WTC11 (cell line): ENCODE results near the gene GUF1.

Experiments
- CREB1 ChIP-seq: sonication (generic); formaldehyde crosslinking; IDR thresholded peaks from 2 replicates; pipeline ENCODE4 v1.8.0; 2023; ENCODE audit warnings: mild to moderate bottlenecking, missing genetic modification reagents
- CREM ChIP-seq: sonication (generic); formaldehyde crosslinking; IDR thresholded peaks from 2 replicates; pipeline ENCODE4 v1.8.1; 2022; ENCODE audit warnings: mild to moderate bottlenecking, missing genetic modification reagents, moderate library complexity
- E2F4 ChIP-seq: sonication (generic); formaldehyde crosslinking; IDR thresholded peaks from 2 replicates; pipeline ENCODE4 v1.8.1; 2022; ENCODE audit warnings: low read depth, mild to moderate bottlenecking, moderate library complexity, missing genetic modification reagents, borderline replicate concordance
- FOXJ3 ChIP-seq: sonication (generic); formaldehyde crosslinking; IDR thresholded peaks from 2 replicates; pipeline ENCODE4 v1.9.0; 2021; ENCODE audit warnings: missing genetic modification reagents, mild to moderate bottlenecking, borderline replicate concordance
- MXD4 ChIP-seq: fragments of 250-450 bp; sonication (Bioruptor Pico); IDR thresholded peaks from 2 replicates; pipeline ENCODE4 v1.8.0; 2021; ENCODE audit warnings: mild to moderate bottlenecking, moderate library complexity, borderline replicate concordance
- NR2C2 ChIP-seq: sonication (generic); formaldehyde crosslinking; IDR thresholded peaks from 2 replicates; pipeline ENCODE4 v1.8.0; 2022; ENCODE audit warnings: mild to moderate bottlenecking, missing genetic modification reagents
- OVOL2 ChIP-seq: fragments of 250-450 bp; sonication (Bioruptor Pico); IDR thresholded peaks from 2 replicates; pipeline ENCODE4 v1.9.0; 2021; ENCODE audit warnings: mild to moderate bottlenecking, borderline replicate concordance
- TEAD4 ChIP-seq: sonication (generic); formaldehyde crosslinking; IDR thresholded peaks from 2 replicates; pipeline ENCODE4 v1.8.0; 2022; ENCODE audit warnings: mild to moderate bottlenecking, missing genetic modification reagents
- ZNF219 ChIP-seq: sonication (generic); formaldehyde crosslinking; IDR thresholded peaks from 2 replicates; pipeline ENCODE4 v1.8.0; 2023; ENCODE audit warnings: missing genetic modification reagents, mild to moderate bottlenecking, borderline replicate concordance
- TF ChIP-seq, protein P1 (sequence below): fragments of 200-600 bp; IDR thresholded peaks from 2 replicates; pipeline ENCODE4 v1.8.0; 2022; ENCODE audit warnings: antibody characterized with exemption
- TF ChIP-seq, protein P2 (sequence below): sonication (generic); formaldehyde crosslinking; IDR thresholded peaks from 2 replicates; pipeline ENCODE4 v1.8.1; 2023; ENCODE audit warnings: mild to moderate bottlenecking, missing genetic modification reagents, moderate library complexity
- TF ChIP-seq, protein P3 (sequence below): sonication (generic); formaldehyde crosslinking; IDR thresholded peaks from 2 replicates; pipeline ENCODE4 v1.8.1; 2022; ENCODE audit warnings: mild to moderate bottlenecking, moderate library complexity, missing genetic modification reagents

DNA sequence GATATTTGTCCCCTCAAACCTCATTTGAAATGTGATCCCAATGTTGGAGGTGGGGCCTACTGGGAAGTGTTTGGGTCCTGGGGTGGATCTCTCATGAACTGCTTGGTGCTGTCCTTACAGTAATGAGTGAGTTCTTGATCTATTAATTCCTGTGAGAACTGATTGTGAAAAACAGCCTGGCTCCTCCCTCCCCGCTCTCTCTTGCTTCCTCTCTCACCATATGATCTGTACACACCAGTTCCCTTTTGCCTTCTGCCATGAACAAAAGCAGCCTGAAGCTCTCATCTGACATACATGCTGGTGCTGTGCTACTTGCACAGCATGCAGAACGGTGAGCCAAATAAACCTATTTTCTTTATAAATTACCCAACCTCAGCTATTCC, 15.6 kb upstream of the GUF1 start:
- TF ChIP-seq ZNF219 (CRISPR knock-in tag) = no peak
- no peak for TF ChIP-seq E2F4 (CRISPR knock-in tag)
- TF ChIP-seq, protein P1, sequence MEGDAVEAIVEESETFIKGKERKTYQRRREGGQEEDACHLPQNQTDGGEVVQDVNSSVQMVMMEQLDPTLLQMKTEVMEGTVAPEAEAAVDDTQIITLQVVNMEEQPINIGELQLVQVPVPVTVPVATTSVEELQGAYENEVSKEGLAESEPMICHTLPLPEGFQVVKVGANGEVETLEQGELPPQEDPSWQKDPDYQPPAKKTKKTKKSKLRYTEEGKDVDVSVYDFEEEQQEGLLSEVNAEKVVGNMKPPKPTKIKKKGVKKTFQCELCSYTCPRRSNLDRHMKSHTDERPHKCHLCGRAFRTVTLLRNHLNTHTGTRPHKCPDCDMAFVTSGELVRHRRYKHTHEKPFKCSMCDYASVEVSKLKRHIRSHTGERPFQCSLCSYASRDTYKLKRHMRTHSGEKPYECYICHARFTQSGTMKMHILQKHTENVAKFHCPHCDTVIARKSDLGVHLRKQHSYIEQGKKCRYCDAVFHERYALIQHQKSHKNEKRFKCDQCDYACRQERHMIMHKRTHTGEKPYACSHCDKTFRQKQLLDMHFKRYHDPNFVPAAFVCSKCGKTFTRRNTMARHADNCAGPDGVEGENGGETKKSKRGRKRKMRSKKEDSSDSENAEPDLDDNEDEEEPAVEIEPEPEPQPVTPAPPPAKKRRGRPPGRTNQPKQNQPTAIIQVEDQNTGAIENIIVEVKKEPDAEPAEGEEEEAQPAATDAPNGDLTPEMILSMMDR = no peak
- TF ChIP-seq TEAD4 (CRISPR knock-in tag) = no peak
- no peak for TF ChIP-seq NR2C2 (CRISPR knock-in tag)
- TF ChIP-seq, protein P2, sequence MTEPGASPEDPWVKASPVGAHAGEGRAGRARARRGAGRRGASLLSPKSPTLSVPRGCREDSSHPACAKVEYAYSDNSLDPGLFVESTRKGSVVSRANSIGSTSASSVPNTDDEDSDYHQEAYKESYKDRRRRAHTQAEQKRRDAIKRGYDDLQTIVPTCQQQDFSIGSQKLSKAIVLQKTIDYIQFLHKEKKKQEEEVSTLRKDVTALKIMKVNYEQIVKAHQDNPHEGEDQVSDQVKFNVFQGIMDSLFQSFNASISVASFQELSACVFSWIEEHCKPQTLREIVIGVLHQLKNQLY (CRISPR knock-in tag) = no peak
- no peak for TF ChIP-seq OVOL2
- no peak for TF ChIP-seq FOXJ3
- no peak for TF ChIP-seq MXD4 (CRISPR knock-in tag)
- TF ChIP-seq CREB1 = no peak
- no peak for TF ChIP-seq CREM (CRISPR knock-in tag)
- TF ChIP-seq, protein P3, sequence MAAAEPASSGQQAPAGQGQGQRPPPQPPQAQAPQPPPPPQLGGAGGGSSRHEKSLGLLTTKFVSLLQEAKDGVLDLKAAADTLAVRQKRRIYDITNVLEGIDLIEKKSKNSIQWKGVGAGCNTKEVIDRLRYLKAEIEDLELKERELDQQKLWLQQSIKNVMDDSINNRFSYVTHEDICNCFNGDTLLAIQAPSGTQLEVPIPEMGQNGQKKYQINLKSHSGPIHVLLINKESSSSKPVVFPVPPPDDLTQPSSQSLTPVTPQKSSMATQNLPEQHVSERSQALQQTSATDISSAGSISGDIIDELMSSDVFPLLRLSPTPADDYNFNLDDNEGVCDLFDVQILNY (CRISPR knock-in tag) = no peak
